PC-9 (cell line): ENCODE results near the gene CCDC39. TPM values are rescaled to one million over a fixed set of nuclear protein-coding genes. Genes with fewer than 3 reads are reported as not detected.
A peak's percentile ranks its signal among the peaks of the same experiment; 100 is the strongest.

Experiments
- BruUV-seq: library from RNA; stranded (reverse); fragments of 400-500 nt; replicated peaks from 2 replicates; lab custom pipeline; 2021; lab: Mats Ljungman, UMichigan
- CTCF ChIA-PET: fragments of 300-600 bp; sonication (Branson Sonifier 250); formaldehyde crosslinking; loops from one replicate; lab custom pipeline; 2022; ENCODE audit warnings: antibody characterized with exemption; lab: Charles Lee
- POLR2A ChIA-PET: fragments of 300-600 bp; sonication (Branson Sonifier 250); formaldehyde crosslinking; loops from one replicate; lab custom pipeline; 2022; ENCODE audit warnings: antibody characterized with exemption; ENCODE audit not compliant: unreplicated experiment; lab: Charles Lee
- DNase-seq, 2 experiments: peaks; one replicate each; pipeline versions ENCODE4 v3.0.0 to v3.0.0-alpha.2; 2015 to 2022; ENCODE audit warnings: mixed read lengths in 1 of 2
- H2AFZ ChIP-seq: fragments of 200-600 bp; sonication (generic); 2 replicates; pipeline ENCODE4 v1.8.1; 2017; ENCODE audit warnings: antibody characterized with exemption
- H3F3A ChIP-seq: fragments of 200-600 bp; sonication (generic); 2 replicates; pipeline ENCODE4 v1.8.1; 2017; ENCODE audit warnings: antibody characterized with exemption, mild to moderate bottlenecking, low read depth; ENCODE audit not compliant: insufficient read depth
- H3K27ac ChIP-seq: fragments of 200-600 bp; sonication (generic); 2 replicates; pipeline ENCODE4 v1.6.1; 2016; ENCODE audit warnings: mixed run types
- H3K27me3 ChIP-seq: fragments of 200-600 bp; sonication (generic); 2 replicates; pipeline ENCODE4 v1.6.1; 2016; ENCODE audit warnings: low read depth, mixed run types; ENCODE audit not compliant: insufficient read depth
- H3K36me3 ChIP-seq: fragments of 200-600 bp; sonication (generic); 2 replicates; pipeline ENCODE4 v1.6.1; 2016; ENCODE audit warnings: low read depth, mixed run types
- H3K4me1 ChIP-seq: fragments of 200-600 bp; sonication (generic); replicated peaks from 2 replicates; pipeline ENCODE4 v1.6.1; 2016; ENCODE audit warnings: mixed run types; ENCODE audit not compliant: insufficient read depth
- H3K4me2 ChIP-seq: fragments of 200-600 bp; sonication (generic); 2 replicates; pipeline ENCODE4 v1.6.1; 2017; ENCODE audit warnings: mixed run types
- H3K4me3 ChIP-seq: fragments of 200-600 bp; sonication (generic); 2 replicates; pipeline ENCODE4 v1.6.1; 2016; ENCODE audit warnings: mixed run types
- H3K79me2 ChIP-seq: fragments of 200-600 bp; sonication (generic); 2 replicates; pipeline ENCODE4 v1.6.1; 2017; ENCODE audit warnings: low read depth, mixed run types
- H3K9me2 ChIP-seq: fragments of 200-600 bp; sonication (generic); 2 replicates; pipeline ENCODE4 v1.8.1; 2017; ENCODE audit warnings: mild to moderate bottlenecking; ENCODE audit not compliant: insufficient read depth
- H3K9me3 ChIP-seq: fragments of 200-600 bp; sonication (generic); 2 replicates; pipeline ENCODE4 v1.8.1; 2016; ENCODE audit warnings: low read depth; ENCODE audit not compliant: insufficient read depth
- H4K20me1 ChIP-seq: fragments of 200-600 bp; sonication (generic); 2 replicates; pipeline ENCODE4 v1.8.1; 2017; ENCODE audit not compliant: insufficient read depth
- CTCF ChIP-seq: fragments of 200-600 bp; sonication (generic); conservative IDR thresholded peaks from 2 replicates; pipeline ENCODE4 v1.6.1; 2017; ENCODE audit warnings: mixed run types, antibody characterized with exemption, mild to moderate bottlenecking, moderate library complexity
- EZH2 ChIP-seq: fragments of 200-600 bp; sonication (generic); IDR thresholded peaks from 2 replicates; pipeline ENCODE4 v1.8.0; 2017; ENCODE audit warnings: antibody characterized with exemption, low read depth
- intact Hi-C: fragments of 100-400 bp; cut with micrococcal nuclease; formaldehyde crosslinking; loops from one replicate; pipeline ENCODE4 v1.10.0; 2022; ENCODE audit not compliant: unreplicated experiment
- total RNA-seq: library from RNA; stranded (reverse); gene quantifications from 2 replicates; pipeline ENCODE4 v1.2.3, GENCODE V29; 2021

The CCDC39 gene
- total RNA-seq, 1 experiment from 2014 or later = 0.26 TPM

GRCh38 chr3:180640987-180641386 is 38.3 kb downstream of the CCDC39 start:
- no peak for DNase-seq
- no peak overlapping the region for H3K27ac ChIP-seq
- no peak overlapping the region for H2AFZ ChIP-seq
- intact Hi-C loops = no loop called here
- no peaks in the 10 kb centered on the region; the same call in 1 of the 2 replicates for H3K9me2 ChIP-seq
- H3K27me3 ChIP-seq = no peaks in the 10 kb centered on the region
- H3K4me3 ChIP-seq = no peak overlapping the region
- no peaks in the 10 kb centered on the region for H3K9me3 ChIP-seq
- H3F3A ChIP-seq = no peaks in the 10 kb centered on the region
- H4K20me1 ChIP-seq = no peaks in the 10 kb centered on the region; the same call in 1 of the 2 replicates
- H3K36me3 ChIP-seq = no peaks in the 10 kb centered on the region
- no peak overlapping the region for H3K4me2 ChIP-seq
- no TSS peak for BruUV-seq
- TF ChIP-seq CTCF (no peak), EZH2 (no peak)
- no peaks in the 10 kb centered on the region for H3K79me2 ChIP-seq
- CTCF ChIA-PET = no interaction called here
- no peaks in the 10 kb centered on the region for H3K4me1 ChIP-seq
- POLR2A ChIA-PET = no interaction called here

- BruUV-seq = no TSS peak
Measured at GRCh38 chr3:180633722-180634121, 45.6 kb downstream of the CCDC39 start.

GRCh38 chr3:180631317-180631716 is 48.0 kb downstream of the CCDC39 start:
- Histone ChIP-seq H3K27me3 (no peaks in the 10 kb centered on the region), H3K4me1 (no peaks in the 10 kb centered on the region), H3K36me3 (no peaks in the 10 kb centered on the region), H3K9me2 (no peaks in the 10 kb centered on the region; the same call in 1 of the 2 replicates), H3F3A (no peaks in the 10 kb centered on the region), H3K4me2 (no peak overlapping the region), H3K9me3 (no peaks in the 10 kb centered on the region), H4K20me1 (no peaks in the 10 kb centered on the region), H3K4me3 (no peak overlapping the region), H3K27ac (no peak overlapping the region), H3K79me2 (no peaks in the 10 kb centered on the region), H2AFZ (no peak overlapping the region)
- intact Hi-C loops = no loop called here
- BruUV-seq = no TSS peak
- TF ChIP-seq EZH2 = no peak
- peak; percentile 53 for TF ChIP-seq CTCF
- ChIA-PET POLR2A (no interaction called here), CTCF (no interaction called here)
- no peak for DNase-seq

More at GRCh38 chr3:180633722-180634121, 45.6 kb downstream of the CCDC39 start:
- Histone ChIP-seq H3K27me3 (no peaks in the 10 kb centered on the region), H3K4me3 (no peak overlapping the region), H3K4me1 (no peaks in the 10 kb centered on the region), H3K9me3 (no peaks in the 10 kb centered on the region), H4K20me1 (no peaks in the 10 kb centered on the region), H3K36me3 (no peaks in the 10 kb centered on the region), H3K79me2 (no peaks in the 10 kb centered on the region), H3K4me2 (no peak overlapping the region), H2AFZ (no peak overlapping the region), H3K9me2 (no peaks in the 10 kb centered on the region; the same call in 1 of the 2 replicates), H3K27ac (no peak overlapping the region), H3F3A (no peaks in the 10 kb centered on the region)
- POLR2A ChIA-PET = no interaction called here
- DNase-seq = no peak
- CTCF ChIA-PET = no interaction called here
- intact Hi-C loops = no loop called here
- TF ChIP-seq CTCF (no peak), EZH2 (no peak)
